HL-60/S4 (cell line): ENCODE data around the gene MYO1A.

ENCODE experiments used
- in situ Hi-C: fragments of 300-500 bp; cut with MboI; formaldehyde crosslinking; loops from 2 replicates; pipeline ENCODE4 v1.14.3; 2022; ENCODE audit warnings: low sequenced_read_pairs

Gene MYO1A

GRCh38 chr12:57048423-57049118 is 1.4 kb downstream of the MYO1A start:
- in situ Hi-C loops = no loop called here

DNA sequence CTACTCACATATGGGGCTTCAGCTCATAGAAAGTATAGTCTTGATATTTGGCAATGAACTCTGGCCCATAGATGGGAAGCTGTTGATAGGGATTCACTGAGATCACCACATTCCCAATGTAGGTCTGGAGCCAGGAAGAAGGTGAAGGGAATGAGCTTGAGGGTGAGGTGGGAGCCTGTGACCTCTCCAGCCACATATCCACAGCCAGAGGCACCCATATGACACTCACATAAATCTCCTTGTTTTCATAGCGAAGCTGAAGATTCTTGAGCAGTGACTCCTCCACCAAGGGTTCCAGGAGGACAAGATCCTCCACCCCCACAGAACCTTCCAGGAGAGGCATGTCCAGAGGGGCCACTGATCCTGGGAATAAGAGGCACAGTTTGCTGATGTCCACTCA is 1.9 kb downstream of the MYO1A start:
- in situ Hi-C loops = no loop called here

GRCh38 chr12:57046947-57047890 is 2.7 kb downstream of the MYO1A start:
- in situ Hi-C loops = no loop called here

DNA sequence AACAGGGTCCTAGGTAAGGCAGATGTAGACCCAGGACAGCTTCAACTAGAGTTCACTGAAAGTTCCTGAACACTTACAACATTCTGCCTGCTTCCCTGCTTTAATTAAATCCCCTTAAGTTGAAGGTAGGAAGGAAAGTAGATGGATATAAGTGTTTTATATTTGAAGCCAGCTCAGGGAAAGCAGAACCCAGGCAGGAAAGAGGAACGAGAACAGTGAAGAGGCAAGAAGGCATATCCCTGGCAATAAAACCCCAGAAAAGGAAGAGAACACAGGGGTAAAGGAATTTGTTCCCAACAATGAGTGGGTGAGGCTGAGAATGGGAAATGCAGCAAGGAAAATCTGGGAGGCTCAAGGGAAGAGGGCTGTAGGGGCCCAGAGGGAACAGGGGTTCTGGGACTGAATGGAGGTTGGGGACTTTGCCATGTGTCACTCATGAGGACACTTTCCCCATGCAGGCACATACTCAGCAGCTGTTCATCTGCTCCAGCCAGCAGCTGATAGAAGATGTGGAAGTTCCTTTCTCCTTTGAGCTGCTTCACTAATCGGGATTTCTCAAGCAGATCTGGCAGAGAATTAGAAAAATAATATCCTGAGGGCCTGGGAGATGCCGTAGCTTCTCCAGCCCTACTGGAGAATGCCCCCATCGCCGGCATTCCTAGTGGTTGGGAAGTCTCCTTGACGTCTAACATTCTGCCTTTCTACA is 3.7 kb downstream of the MYO1A start:
- in situ Hi-C loops = no loop called here

DNA sequence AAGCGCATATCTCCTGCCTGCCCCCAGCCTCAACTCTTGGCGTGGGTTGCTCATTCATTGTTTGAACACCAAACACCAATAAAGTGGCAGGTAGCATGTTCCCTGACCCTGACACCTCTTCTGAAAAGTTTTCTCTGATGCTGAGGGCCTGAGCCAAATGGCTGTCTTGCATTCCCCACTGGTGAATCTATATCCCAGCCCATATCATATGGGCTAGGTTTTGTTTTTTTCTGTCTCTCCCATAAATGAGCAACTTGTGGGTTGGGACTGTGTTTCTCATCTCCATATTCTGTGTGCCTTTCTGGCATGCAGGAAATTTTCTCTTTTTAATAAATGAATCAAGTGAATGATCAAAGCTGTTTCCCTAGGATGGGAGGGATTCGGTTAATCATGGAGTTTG is 5.0 kb downstream of the MYO1A start:
- in situ Hi-C loops = no loop called here

GRCh38 chr12:57044468-57044867 is 5.5 kb downstream of the MYO1A start:
- in situ Hi-C loops = no loop called here

DNA sequence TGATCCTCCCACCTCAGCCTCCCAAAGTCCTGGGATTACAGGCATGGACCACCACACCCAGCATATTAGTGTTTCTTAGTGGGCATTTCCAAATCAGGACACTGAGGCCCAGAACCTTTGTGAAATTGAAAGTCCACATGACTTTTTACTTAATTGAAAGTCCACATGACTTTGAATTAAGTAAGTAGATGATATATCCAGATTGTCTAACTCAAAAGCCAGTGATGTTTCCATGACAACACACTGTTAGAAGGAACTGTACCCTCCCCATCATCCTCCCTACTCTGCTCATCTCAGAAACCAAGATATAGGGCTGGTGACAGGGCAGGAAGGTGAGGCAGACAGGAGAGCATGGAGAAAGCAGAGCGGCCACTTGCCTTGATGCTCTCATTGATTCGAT is 7.2 kb downstream of the MYO1A start:
- in situ Hi-C loops = no loop called here

DNA sequence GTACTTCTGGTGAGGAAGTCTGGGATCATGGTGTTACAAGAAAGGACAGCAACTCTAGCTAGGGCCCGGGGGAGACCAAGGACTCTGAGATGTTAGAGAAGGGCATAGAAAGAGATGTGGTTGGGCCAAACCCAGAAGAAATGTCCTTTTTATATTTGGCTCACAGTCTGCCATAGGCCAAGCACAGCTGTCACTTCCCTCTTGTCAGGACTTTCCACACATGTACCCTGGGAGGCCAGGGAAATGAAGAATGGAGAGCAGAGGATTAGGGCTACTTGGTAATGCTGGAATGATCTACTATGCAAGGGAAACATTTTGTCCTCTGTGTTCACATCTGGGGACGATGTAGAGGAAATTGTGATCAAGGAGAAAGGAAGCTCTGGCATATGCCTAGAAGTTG is 9.2 kb downstream of the MYO1A start:
- in situ Hi-C loops = no loop called here

DNA sequence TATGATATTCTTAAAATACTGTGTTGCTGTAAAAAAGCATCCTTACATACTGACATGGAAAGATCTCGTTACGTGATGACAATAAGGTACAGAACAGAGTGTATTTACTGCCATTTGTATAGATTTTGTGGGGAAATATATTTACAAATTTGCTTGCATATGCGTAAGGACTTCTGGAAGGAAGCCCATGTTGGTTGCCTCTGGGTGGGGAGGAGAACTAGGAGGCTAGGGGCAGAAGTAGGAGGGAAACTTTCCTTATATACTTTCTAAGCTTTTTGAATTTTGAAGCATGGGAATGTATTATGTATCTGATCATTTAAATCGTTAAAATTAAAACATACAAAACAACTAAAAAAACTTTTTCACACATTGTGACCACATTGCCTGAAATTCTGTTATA is 9.7 kb downstream of the MYO1A start:
- in situ Hi-C loops = no loop called here

DNA sequence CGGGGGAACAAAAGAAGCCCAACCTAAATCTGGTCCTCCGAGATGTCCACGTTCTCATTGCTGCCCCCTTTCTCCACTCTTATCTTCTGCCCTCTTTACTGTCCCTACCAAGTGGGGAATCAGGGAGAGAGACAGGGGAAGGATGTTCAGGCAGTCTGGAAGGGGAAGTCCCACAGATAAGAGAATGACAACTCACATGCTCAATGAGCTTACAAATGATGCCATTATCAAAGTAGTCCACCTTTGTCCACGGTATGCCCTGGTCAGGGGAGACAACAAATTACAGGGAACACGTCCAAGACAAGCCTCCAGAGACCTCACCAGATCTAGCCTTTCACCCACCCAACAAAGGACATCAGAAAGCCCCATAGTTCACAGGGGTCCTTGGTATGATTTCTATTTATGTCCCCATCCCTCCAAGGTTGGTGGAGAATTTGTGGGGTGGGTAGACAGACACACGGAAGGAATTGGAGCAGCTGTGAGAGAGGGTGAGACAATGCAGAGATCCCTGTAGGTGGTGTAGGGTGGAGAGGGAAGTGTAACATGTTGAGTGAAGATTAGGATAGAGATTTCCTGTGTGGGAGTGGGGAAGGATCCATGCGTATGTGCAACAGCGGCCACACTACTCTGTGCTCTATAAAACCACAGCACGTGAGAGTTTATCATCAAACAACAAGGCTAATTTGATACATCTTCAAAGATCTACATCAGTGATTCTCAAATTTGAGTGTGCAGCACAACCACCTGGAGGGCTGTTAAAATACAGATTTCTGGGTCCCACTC is 10.7 kb downstream of the MYO1A start:
- in situ Hi-C loops = no loop called here

GRCh38 chr12:57037264-57037663 is 12.7 kb downstream of the MYO1A start:
- in situ Hi-C loops = no loop called here

DNA sequence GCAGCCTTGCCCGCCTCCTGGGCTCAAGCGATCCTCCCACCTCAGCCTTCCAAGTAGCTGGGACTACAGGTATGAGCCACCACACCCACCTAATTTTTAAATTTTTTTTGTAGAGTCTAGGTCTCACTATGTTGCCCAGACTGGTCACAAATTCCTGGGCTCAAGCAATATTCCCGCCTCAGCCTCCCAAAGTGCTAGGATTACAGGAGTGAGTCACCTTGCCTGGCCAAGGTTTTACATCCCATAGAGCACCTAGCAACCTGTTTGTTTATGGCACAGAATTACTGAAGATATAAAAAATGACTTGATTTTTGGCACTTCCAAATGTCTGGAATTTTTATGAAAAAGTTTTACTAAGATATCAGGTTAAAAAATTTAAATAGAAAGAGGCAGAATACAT is 16.5 kb downstream of the MYO1A start:
- in situ Hi-C loops = no loop called here

DNA sequence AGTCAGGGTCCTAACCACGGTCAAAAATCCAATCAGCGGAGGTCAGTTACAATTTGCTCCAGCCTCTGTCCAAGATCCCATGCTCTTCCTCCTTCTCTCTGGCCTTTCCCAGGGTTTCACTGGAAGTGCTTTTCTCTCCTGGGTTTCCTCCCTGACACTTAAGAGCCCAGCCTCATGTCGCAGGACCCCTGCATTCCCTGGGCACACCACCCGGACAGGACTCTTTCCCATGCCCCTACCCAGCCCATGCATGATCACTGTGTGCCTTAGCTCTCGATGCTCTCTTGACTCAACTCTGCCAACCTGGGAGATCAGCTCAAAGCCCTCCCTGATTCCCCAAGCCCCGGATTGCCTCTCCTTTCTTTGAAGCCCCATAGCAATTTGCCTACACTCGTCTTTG is 18.1 kb downstream of the MYO1A start:
- in situ Hi-C loops = no loop called here

DNA sequence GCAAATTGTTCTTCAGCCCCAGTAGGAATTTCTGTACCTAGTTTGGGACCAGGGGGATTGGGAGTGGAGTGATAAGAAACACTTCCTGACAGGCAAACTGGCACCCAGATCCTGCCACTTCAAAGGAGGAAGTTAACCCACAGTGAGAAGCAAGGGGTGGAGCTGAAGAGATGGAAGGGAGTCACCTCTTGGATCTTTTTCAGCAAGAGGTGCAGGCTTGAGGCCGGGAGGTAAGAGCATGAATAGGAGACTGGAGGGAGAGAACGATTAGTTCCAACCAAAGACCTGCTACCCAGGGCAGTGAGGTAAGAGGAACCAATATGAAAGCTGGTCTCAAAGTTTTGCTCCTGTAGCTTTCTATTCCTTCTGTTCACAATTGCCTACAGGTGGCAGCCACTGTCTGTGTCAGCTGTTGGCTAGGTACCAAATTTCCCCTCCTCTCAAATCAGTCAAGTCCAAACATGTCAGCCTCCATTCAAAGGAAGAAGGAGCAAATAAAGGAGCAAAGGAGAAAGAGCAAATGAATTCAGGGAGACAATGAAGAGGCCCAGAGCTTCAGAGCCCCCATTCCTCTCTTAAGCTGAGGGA is 18.7 kb downstream of the MYO1A start:
- in situ Hi-C loops = no loop called here

GRCh38 chr12:57029457-57029856 is 20.5 kb downstream of the MYO1A start:
- in situ Hi-C loops = no loop called here

- in situ Hi-C loops = no loop called here
Measured at GRCh38 chr12:57027805-57028153, 22.1 kb downstream of the MYO1A start.

DNA sequence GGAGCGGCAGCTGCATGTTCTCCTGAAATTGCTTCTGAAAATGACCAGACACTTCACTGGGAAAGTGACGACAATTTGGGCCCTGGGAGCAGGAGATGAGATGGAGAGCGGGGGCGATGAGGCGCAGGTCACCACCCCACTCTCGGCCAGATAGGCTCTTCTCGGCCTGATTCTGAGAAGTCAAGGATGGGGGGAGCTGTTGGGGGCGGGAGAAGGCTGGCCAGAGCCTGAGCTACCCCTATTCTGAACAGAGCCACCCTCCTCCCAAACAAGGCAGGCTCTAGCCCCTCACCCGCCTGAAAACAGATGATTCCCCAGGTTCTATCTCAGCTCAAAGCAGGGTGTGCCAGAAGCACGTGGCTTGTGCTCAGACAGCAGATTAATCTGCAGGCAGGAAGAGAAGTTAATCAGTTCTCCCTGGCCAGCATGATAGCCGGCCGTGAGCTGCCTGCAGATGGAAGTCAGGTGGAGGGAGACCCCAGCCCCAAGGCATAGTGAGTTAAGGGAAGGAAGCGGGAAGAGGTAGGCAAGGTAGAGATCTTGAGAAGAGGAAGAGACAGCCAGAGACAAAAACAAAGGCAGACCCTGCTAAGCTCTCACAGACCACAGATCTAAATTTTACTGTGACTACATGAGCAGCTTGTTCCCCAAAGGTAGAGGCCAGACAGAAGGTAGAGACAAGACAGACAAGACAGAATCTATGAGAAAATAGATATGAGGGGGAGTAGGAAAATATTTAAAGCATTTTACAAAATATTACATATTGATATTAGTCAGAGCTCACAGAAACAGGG is 22.7 kb downstream of the MYO1A start:
- in situ Hi-C loops = no loop called here

- in situ Hi-C loops = no loop called here
Measured at GRCh38 chr12:57025196-57025595, 24.7 kb downstream of the MYO1A start.

- in situ Hi-C loops = loop anchor here (25.0 kb wide), 1 partner anchor 510 kb away; the partner anchor contains the start of gene RBMS2
Measured at GRCh38 chr12:57022324-57022723, 27.6 kb downstream of the MYO1A start.
